Fibroblast of skin of right biceps (primary cell): Measurements from ENCODE around the gene DDX41.

Experiments
- DNase-seq: peaks from one replicate; pipeline ENCODE4 v3.0.0-alpha.2; 2013

Gene DDX41

DNA sequence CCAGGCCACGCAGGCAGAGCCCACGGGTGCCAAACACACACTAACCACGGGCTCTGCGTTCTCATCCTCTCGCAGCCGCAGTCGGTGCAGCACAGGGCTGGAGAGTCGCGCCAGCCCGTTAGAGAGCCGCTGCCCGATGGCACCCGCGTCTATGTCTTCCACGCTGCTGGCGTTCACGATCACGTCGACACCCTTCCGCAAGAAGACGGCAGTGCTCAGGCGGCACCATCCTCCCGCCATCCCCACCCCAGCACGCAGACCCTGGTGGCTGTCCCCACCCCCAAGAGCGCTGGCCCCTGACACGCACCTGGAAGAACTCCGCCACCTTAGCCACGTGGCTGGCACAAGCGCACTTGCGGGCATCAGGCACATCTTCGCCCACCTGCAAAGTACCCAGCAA lies 49.3 kb downstream of the DDX41 start:
- DNase-seq = no peak

DNA sequence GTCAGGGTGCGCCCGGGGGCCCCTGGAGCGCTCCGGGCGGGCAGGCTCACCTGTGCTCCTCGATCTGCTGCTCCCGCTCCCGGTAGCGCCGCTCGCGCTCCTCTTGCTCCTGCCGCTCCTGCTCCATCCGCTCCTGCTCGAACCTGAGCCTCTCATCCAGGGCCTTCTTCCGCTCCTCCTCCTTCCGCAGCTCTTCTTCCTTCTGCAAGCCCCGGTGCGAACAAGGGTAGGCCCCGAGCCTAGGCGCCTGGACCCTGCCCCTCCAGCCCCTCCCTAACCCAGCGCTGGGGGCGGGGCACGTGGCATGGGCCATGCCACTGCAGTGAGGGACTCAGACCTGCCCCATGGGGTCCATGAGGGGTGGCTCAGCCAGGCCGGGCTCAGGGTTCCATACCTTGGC lies 49.9 kb downstream of the DDX41 start:
- DNase-seq = no peak

- no peak for DNase-seq
These were observed 51.7 kb downstream of the DDX41 start for GRCh38 chr5:177465044-177465443.

GRCh38 chr5:177462021-177462670 lies 54.6 kb downstream of the DDX41 start:
- no peak for DNase-seq
